ENCODE data around the gene MOGAT1.

DNA sequence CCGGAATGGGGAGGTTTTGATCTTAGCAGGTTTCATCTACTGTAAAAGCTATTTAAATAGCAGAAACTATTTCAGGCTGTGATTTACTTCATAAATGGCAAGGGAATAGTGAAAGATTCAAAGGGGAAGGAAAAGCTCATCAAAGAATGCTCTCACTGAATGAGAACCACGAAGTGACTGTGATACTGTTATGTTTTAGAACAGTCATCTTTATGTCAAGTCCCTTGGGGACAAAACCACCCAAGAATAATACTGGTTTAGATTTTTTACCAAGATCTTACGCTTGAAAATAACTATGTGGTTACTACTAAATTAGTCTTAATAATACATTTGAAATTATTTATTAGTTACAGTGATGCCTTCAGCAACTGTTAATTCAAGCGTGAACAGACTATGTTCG lies 43.7 kb upstream of the MOGAT1 start:
- TF ChIP-seq CTCF (IDR thresholded peaks at IDR 0.05; ENCODE audit: low read depth, low read length, missing input control) = no peak
- no peak for TF ChIP-seq TAF1 (conservative IDR thresholded peaks at IDR 0.05)
- no peak for TF ChIP-seq YY1 (IDR thresholded peaks at IDR 0.05)
- TF ChIP-seq, protein P1, sequence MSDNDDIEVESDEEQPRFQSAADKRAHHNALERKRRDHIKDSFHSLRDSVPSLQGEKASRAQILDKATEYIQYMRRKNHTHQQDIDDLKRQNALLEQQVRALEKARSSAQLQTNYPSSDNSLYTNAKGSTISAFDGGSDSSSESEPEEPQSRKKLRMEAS (IDR thresholded peaks at IDR 0.05) = no peak
- TF ChIP-seq FOXA2 (IDR thresholded peaks at IDR 0.05) = no peak
- no peak for TF ChIP-seq EGR1 (IDR thresholded peaks at IDR 0.05; ENCODE audit: low read depth in 2 of 2)
- no peak for TF ChIP-seq FOXA1 (IDR thresholded peaks at IDR 0.05)
- TF ChIP-seq JUND (IDR thresholded peaks at IDR 0.05) = no peak
- no peak for TF ChIP-seq HNF4A (conservative IDR thresholded peaks at IDR 0.05)
- TF ChIP-seq RXRA (IDR thresholded peaks at IDR 0.05) = no peak

Measured in liver (tissue), 3 donors.